ENCODE data around the gene CFAP299. TPM values are rescaled to one million over a fixed set of nuclear protein-coding genes. Genes with fewer than 3 reads are reported as not detected.

The CFAP299 gene
- polyA plus RNA-seq, 12 donors, result 0.17 to 0.36 (median 0.28) TPM; not detected in 8

- DNase-seq, result no peak
These were observed 110.7 kb downstream of the CFAP299 start for GRCh38 chr4:80446248-80446647.

- no peak for DNase-seq
These were observed 111.1 kb downstream of the CFAP299 start for GRCh38 chr4:80446664-80447063.

- no peak for DNase-seq
These were observed 112.0 kb downstream of the CFAP299 start for GRCh38 chr4:80447493-80447892.

- no peak for DNase-seq
These were observed 112.5 kb downstream of the CFAP299 start for GRCh38 chr4:80448056-80448455.

GRCh38 chr4:80452055-80452454 is 116.5 kb downstream of the CFAP299 start:
- DNase-seq, result no peak

GRCh38 chr4:80452768-80453167 is 117.2 kb downstream of the CFAP299 start:
- DNase-seq, result no peak

- DNase-seq, result no peak
These were observed 118.5 kb downstream of the CFAP299 start for GRCh38 chr4:80454040-80454439.

- no peak for DNase-seq
These were observed 119.0 kb downstream of the CFAP299 start for GRCh38 chr4:80454556-80454955.

GRCh38 chr4:80459918-80460473 is 124.5 kb downstream of the CFAP299 start:
- DNase-seq, result no peak

GRCh38 chr4:80461412-80461811 is 125.9 kb downstream of the CFAP299 start:
- DNase-seq, result no peak

GRCh38 chr4:80462621-80463091 is 127.1 kb downstream of the CFAP299 start:
- no peak for DNase-seq

- DNase-seq, result no peak
These were observed 128.0 kb downstream of the CFAP299 start for GRCh38 chr4:80463509-80463908.

- DNase-seq, result no peak
These were observed 129.7 kb downstream of the CFAP299 start for GRCh38 chr4:80465238-80465637.

GRCh38 chr4:80465736-80466135 is 130.2 kb downstream of the CFAP299 start:
- no peak for DNase-seq

- no peak for DNase-seq
These were observed 131.1 kb downstream of the CFAP299 start for GRCh38 chr4:80466618-80467017.

GRCh38 chr4:80471756-80472155 is 136.2 kb downstream of the CFAP299 start:
- no peak for DNase-seq

GRCh38 chr4:80475236-80475635 is 139.7 kb downstream of the CFAP299 start:
- no peak for DNase-seq

GRCh38 chr4:80475798-80476197 is 140.3 kb downstream of the CFAP299 start:
- no peak for DNase-seq

- no peak for DNase-seq
These were observed 149.2 kb downstream of the CFAP299 start for GRCh38 chr4:80484712-80485111.

GRCh38 chr4:80486603-80487002 is 151.1 kb downstream of the CFAP299 start:
- DNase-seq, result no peak

GRCh38 chr4:80489798-80490197 is 154.3 kb downstream of the CFAP299 start:
- DNase-seq, result no peak

GRCh38 chr4:80492761-80493160 is 157.2 kb downstream of the CFAP299 start:
- DNase-seq, result no peak

- DNase-seq, result no peak
These were observed 160.3 kb downstream of the CFAP299 start for GRCh38 chr4:80495865-80496264.

- no peak for DNase-seq
These were observed 163.2 kb downstream of the CFAP299 start for GRCh38 chr4:80498725-80499124.

Measured in muscle of arm (tissue), 12 donors.